ENCODE data around the gene ACOT11.
"Not testable (repeated sequence)": the region's sequence is repeated elsewhere in the genome, so short reads cannot be mapped to it uniquely, and the experiment has no call there.

ACOT11 gene

GRCh38 chr1:54547601-54548388 is at the start of gene ACOT11:
Gene ACOT11 (plus strand): TSS chr1:54548228. CDS start chr1:54548310, 82 bp downstream.
- peak; percentile 85 for DNase-seq (ENCODE audit: low read depth)

DNA sequence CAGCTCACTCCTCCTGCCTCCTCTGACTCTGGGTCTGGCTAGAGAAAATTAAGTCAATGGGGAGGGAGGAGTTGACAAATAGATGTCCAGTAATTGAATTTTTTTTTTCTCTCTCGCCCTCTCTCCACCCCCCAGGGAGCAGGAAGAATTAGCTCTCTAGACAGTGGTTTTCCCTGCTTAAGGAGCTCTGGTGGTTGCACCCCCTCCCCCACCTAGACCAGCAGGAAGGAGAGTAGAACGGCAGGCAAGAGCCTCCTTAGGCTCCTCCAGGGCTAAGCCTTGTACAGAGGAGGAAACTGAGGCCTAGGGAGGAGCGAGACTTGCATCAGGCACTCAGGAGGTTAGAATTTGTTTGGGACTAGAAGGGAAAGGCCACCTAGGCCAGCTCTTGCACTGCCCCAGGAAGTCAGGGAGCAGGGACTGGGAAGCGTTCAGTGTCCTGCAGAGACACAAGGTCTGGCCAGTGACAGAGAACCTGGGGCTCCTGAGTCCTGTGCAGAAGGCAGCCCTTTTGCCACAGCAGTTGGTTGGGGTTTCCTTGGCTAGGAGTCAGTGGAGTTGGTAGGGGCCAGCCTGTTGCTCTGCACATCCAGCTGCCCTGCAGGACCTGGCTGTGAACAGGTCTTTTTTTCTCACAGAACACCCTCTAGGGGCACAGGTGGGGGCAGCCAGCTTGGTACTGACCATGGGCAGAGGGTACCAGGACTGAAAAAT is 49.5 kb upstream of the ACOT11 start:
- DNase-seq (ENCODE audit: low read depth), result peak; percentile 24

- no peak for DNase-seq (ENCODE audit: low read depth)
These were observed 49.0 kb upstream of the ACOT11 start for GRCh38 chr1:54499097-54499359.

GRCh38 chr1:54499360-54500106 is 48.5 kb upstream of the ACOT11 start:
- DNase-seq (ENCODE audit: low read depth), result peak; percentile 43

DNA sequence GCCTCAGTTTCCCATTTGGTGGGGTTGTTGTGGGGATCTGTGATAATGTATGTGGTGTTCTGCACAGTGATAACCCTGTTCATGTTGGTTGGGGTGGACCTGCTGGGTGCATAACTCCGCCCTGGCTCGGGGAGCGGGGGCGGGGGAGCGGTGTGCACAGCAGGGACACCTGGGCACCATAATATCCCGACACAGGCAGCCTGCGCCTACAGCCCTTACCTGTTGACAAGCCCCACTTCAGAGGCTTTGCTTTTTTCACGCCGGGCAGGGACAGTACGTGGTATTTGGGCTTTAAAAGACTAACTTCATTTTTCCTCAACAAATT is 48.0 kb upstream of the ACOT11 start:
- no peak for DNase-seq (ENCODE audit: low read depth)

DNA sequence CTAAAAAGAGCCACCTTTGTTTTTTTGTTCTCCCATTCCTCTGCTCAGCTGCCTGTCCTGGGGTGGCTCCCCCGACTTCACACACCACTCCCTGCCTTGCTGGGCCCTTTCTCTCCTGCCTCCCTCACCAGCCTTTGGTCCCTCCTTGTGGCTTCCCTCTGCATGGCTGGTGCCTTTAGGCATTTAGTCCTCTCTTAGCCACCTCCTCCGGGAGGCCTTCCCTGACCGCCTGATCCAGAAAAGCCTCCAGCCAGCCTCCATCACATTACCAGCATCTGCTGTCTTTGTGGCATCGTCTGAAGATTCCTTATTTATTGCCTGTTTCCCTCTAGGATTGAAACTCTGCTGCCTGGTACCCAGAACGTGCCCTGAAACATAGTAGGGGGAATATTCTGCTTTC is 46.2 kb upstream of the ACOT11 start:
- DNase-seq (ENCODE audit: low read depth), result no peak

- no peak for DNase-seq (ENCODE audit: low read depth)
These were observed 45.7 kb upstream of the ACOT11 start for GRCh38 chr1:54502342-54502741.

GRCh38 chr1:54506594-54506993 is 41.4 kb upstream of the ACOT11 start:
- no peak for DNase-seq (ENCODE audit: low read depth)

DNA sequence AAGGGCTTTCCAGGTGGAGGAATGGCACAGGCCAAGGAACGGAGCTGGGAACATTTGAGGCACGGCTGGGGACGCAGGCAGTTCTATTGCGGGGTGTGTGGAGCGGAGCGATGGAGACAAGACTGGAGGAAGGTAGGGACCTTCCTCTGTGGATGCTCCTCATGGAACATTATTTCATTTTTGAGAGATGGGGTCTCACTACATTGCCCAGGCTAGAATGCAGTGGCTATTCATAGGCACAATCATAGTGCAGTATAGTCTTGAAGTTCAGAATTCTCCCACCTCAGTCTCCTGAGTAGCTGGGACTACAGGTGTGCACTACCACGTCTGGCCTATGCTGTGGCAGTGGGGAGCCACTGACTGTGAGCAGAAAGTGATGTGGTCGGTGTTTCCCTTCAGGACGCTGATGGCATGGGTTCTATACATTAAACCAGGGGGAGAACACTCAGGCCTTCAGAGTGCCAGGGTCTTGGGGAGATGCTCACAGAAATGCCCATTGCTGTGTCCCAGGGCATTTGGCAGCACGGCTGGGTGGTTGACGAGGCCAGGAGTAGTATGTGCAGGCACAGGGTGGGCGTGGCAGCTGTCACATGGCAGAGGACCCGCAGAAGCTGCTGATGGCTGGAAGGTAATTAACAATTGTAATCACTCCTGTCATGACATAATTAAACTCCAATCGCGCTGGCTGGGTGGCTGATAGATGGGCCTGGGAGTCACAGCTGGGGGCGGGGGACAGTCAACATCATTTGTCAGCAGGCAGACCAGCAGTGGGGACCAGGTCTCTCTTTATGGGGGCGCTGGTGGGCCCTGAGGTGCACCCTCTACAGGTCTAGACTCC is 40.8 kb upstream of the ACOT11 start:
- DNase-seq (ENCODE audit: low read depth), result no peak

GRCh38 chr1:54510715-54511270 is 37.2 kb upstream of the ACOT11 start:
- DNase-seq (ENCODE audit: low read depth), result no peak

- not testable (repeated sequence) for DNase-seq (ENCODE audit: low read depth)
These were observed 34.0 kb upstream of the ACOT11 start for GRCh38 chr1:54513921-54514580.

DNA sequence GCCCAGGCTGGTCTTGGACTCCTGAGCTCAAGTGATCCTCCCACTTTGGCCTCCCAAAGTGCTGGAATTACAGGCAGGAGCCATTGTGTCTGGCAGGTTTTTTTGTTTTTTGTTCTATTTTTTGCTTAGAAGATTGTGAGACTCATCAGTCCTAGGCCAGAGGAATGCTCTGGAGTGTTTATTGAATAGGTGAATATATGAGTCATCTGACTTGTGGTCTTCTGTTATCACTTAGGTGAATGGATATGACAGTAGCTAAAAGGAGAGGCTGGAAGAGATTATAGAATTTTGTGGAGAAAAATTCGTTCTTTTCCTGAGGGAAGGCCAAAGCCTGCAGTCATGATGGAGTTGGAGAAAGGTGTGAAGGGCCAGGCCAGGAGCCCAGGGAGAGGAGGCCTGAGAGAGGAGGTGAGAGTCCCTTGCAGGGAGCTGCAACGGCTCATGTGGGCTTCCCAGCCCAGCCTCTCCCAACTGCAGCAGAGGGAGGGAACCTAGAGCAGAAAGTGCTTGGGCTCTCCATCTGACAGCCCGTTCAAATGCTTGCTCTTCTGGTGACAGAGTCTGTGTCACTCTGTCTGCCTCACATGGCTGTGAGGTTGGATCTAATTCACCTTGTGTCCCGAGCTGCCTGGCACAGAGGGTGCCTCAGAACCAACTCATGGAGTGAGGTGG is 31.6 kb upstream of the ACOT11 start:
- peak; percentile 52 for DNase-seq (ENCODE audit: low read depth)

- no peak for DNase-seq (ENCODE audit: low read depth)
These were observed 30.5 kb upstream of the ACOT11 start for GRCh38 chr1:54517496-54517895.

DNA sequence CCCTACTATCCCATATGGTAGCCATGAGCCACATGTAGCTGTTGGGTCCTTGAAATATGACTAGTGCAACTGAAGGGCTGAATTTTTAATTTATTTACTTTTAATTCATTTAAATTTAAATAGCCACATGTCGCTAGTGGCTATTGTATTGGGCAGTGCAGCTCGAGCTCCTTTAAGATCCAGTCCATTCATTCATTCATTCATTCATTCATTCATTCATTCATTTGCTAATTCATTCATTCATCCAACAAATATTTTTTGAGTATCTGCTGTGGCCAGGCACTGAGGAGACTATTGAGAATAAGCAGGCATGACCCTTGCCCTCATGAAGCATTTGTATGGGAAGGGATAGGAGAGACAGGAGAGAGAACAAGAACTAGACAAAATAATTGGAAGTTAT is 29.5 kb upstream of the ACOT11 start:
- DNase-seq (ENCODE audit: low read depth), result no peak

- no peak for DNase-seq (ENCODE audit: low read depth)
These were observed 28.3 kb upstream of the ACOT11 start for GRCh38 chr1:54519709-54520108.

DNA sequence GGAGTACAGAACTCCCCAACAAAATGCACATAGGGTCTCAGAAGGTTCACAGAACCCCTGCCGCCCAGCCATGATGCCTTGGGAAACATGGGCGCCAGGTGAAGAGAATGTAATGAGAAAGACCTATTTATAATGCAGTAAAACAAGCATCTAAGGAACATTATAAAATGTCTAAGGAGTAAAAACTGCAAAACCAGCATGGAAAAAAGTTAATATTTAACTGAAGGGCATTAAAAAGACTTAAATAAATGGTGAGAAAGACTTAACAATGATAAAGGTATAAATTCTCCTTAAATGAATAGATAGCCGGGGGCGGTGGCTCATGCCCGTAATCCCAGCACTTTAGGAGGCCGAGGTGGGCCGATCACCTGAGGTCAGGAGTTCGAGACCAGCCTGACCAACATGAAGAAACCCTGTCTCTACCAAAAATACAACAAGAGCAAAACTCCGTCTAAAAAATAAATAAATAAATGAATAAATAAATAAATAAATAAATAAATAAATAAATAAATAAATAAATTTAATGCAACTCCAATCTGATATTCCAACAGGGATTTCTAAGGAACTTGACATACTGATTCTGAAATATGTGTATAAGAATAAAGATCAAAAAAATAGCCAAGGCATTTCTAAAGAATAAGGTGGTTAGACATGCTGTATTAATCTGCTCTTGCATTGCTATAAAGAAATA is 27.3 kb upstream of the ACOT11 start:
- DNase-seq (ENCODE audit: low read depth), result no peak

DNA sequence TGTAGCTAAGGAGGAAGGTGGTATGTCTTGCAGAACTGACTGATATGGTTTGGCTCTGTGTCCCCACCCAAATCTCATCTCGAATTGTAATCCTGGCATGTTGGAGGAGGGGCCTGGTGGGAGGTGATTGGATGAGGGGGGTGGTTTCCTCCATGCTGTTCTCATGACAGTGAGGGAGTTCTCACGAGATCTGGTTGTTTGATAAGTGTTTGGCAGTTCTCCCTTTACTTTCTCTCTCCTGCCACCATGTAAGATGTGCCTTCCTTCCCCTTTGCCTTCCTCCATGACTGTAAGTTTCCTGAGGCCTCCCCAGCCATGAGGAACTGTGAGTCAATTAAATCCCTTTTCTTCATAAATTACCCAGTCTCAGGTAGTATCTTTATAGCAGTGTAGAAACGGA is 21.5 kb upstream of the ACOT11 start:
- not testable (repeated sequence) for DNase-seq (ENCODE audit: low read depth)

DNA sequence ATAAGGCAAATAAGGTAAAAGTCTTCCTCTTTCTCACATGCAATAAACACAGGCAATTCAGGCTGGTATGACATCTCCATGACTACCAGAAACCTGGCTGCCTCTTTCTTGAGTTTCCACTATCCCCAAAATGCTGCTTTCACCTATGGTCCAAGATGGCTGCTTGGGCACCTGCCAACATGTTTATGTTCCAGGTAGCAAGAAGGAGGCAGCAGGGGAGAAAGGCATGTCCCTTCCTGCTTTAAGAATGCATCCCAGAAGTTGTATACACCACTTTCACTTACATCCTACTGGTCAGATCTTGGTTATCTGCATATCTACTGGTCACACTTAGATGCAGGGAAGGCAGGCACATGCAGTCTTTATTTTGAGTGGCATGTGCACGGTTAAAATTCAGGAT is 19.4 kb upstream of the ACOT11 start:
- DNase-seq (ENCODE audit: low read depth), result no peak

DNA sequence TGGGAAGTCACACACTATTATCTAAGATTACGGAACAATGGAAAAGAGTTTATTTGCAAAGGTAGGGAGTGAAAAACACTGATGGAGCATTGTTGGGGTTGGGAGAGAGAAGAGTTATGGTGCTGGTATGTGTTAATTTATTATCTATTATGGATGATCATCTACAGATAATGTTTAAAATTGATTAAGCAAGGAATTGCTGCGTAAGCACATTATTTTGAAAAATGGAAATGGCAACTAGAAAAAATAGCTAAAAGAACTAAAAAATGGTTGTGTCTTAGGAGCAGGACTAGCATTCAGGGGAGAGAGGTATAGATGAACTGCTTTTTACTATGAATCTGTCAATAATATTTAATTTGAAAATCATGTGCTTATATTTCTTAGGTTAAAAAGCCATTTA is 16.0 kb upstream of the ACOT11 start:
- DNase-seq (ENCODE audit: low read depth), result no peak

DNA sequence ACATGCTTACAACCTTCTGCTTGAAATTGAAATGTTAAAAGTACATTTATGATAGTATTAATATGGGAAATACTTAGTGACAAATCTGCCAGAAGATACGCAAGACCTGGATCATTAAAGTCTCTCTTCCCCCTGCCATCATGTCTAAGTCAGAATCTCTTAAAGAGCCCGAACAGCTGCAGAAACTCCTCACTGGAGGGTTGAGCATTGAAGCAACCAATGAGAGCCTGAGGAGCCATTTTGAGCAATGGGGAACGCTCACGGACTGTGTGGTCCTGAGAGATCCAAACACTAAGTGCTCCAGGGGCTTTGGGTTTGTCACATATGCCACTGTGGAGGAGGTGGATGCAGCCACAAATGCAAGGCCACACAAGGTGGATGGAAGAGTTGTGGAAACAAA is 11.4 kb upstream of the ACOT11 start:
- not testable (repeated sequence) for DNase-seq (ENCODE audit: low read depth)
